ENCODE results near the gene GAPVD1. TPM values are rescaled to one million over a fixed set of nuclear protein-coding genes. Genes with fewer than 3 reads are reported as not detected.

GAPVD1 gene
- total and polyA plus RNA-seq, 10 of the 15 experiments (the other 5 are each of a cell fraction or from before 2014, with no cell fraction given): 4.3 to 36.6 (median 25.9) TPM

DNA sequence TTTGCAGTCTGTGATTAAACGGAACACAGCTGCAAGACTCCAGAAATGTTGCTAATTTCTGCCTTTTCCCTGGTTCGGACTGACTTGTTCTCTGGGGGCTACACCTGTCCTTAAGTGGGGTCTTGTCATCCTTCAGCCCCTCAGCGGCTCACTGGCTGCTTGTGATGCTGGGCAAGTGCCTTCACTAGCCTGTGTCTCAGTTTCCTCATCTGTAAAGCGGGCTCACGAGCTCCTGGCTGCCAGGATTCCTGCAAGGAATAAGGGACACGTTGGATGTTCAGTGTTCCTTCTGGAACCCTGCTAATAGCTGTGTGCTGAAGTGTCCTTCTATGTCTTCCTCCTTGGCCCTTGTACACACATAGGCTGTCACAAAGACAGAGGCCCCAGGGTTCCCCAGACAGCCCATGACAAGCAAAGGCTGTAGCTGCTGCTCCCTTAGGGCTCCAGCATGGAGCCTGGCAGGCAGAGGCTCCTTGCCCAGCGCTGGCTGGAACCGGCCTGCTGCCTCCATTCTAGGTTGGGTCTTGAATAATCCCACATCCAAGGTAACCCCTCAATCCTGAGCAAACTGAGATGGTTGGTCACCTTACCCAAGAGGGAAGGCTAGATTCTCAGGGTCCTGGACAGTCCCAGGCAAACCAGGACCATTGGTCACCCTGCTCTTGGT lies 116.1 kb downstream of the GAPVD1 start:
- TF ChIP-seq JUND (IDR thresholded peaks at IDR 0.05; ENCODE audit: low read depth, low read length) (no peak), ATF7 (IDR thresholded peaks at IDR 0.05; ENCODE audit: low read depth) (no peak), USF1 (IDR thresholded peaks at IDR 0.05; ENCODE audit: borderline replicate concordance, extremely low read length, insufficient read depth, low read depth, low read length) (no peak), ZNF274 (IDR thresholded peaks at IDR 0.05; ENCODE audit: insufficient read depth, insufficient read length) (no peak), RUNX3 (IDR thresholded peaks at IDR 0.05; ENCODE audit: low read length) (no peak), WRNIP1 (IDR thresholded peaks at IDR 0.05; ENCODE audit: borderline replicate concordance, low read depth, low read length) (no peak), ZNF217 (IDR thresholded peaks at IDR 0.05) (no peak), KLF5 (IDR thresholded peaks at IDR 0.05; ENCODE audit: partially characterized antibody) (no peak), RAD21 (IDR thresholded peaks at IDR 0.05; ENCODE audit: insufficient read depth, low read depth, low read length) (no peak)
- H3K36me3 ChIP-seq (ENCODE audit: control insufficient read depth in 2 of 2, insufficient read depth in 2 of 2, low read length in 1 of 2): no peaks in the 10 kb centered on the region
- CTCF ChIA-PET: interaction anchor here (1.0 to 1.3 kb wide), 4 partner anchors 9 to 603 kb away, joined by 3 to 4 read pairs (median 4); no protein-coding TSS in a partner anchor
- no peak overlapping the region for H3K9ac ChIP-seq (ENCODE audit: control insufficient read depth, insufficient read depth, low read length)
- no peak overlapping the region for H2AFZ ChIP-seq (ENCODE audit: control insufficient read depth, low read depth, low read length)
- no peaks in the 10 kb centered on the region for H3K9me3 ChIP-seq (replicated peaks; ENCODE audit: control insufficient read depth, insufficient read depth, low read length)
- no peak overlapping the region for H3K27ac ChIP-seq (ENCODE audit: control insufficient read depth, insufficient read depth)
- no peaks in the 10 kb centered on the region for H3K79me2 ChIP-seq (ENCODE audit: control insufficient read depth, insufficient read depth, low read length)
- H3K27me3 ChIP-seq (replicated peaks in 1 of 2; ENCODE audit: control insufficient read depth in 2 of 2, insufficient read depth in 2 of 2, low read length in 1 of 2): peaks cover 0 to 2% of the 10 kb centered on the region in 2 experiments; a peak in 1 of 4 replicates
- intact Hi-C loops (cut with micrococcal nuclease; ENCODE audit: unreplicated experiment) (loop anchor here (10.0 kb wide), 1 partner anchor 513 kb away; the partner anchor contains the start of genes ARPC5L and RPL35), in situ Hi-C loops (cut with MboI) (loop anchor here (10.0 kb wide), 1 partner anchor 763 kb away; no protein-coding TSS in a partner anchor)
- no peak overlapping the region for H3K4me3 ChIP-seq
- no peak overlapping the region for H3K4me2 ChIP-seq (ENCODE audit: control insufficient read depth, insufficient read depth)
- DNase-seq (ENCODE audit: low read depth, low spot score): no peak
- FAIRE-seq: no peak
- RAD21 ChIA-PET (ENCODE audit: unreplicated experiment): interaction anchor here (1.4 to 1.7 kb wide), 2 partner anchors 30 to 122 kb away, joined by 5 read pairs; no protein-coding TSS in a partner anchor
- BruUV-seq (replicated peaks): no TSS peak
- 0 out of 2 replicates have a peak, but pooled peaks cover 3% of the 10 kb centered on the region for H3K4me1 ChIP-seq (ENCODE audit: control insufficient read depth, insufficient read depth, low read length)
- POLR2A ChIA-PET: no interaction called here
- no peaks in the 10 kb centered on the region for H4K20me1 ChIP-seq (ENCODE audit: control insufficient read depth, insufficient read depth)
- ATAC-seq: no peak
- WGBS (ENCODE audit: insufficient coverage, insufficient replicate concordance, low lambda C conversion rate, missing lambda C conversion rate): 33% methylated on average over 8 of the region's 8 CpGs
- SMC1A ChIA-PET (ENCODE audit: uncharacterized antibody, unreplicated experiment): interaction anchor here (1.2 to 1.6 kb wide), 3 partner anchors 8 to 15 kb away, joined by 3 to 4 read pairs (median 3); no protein-coding TSS in a partner anchor

All from GM12878 (cell line).